ENCODE measurements around the gene SLC4A3.
"Not testable (repeated sequence)": the region's sequence is repeated elsewhere in the genome, so short reads cannot be mapped to it uniquely, and the experiment has no call there.

SLC4A3 gene

DNA sequence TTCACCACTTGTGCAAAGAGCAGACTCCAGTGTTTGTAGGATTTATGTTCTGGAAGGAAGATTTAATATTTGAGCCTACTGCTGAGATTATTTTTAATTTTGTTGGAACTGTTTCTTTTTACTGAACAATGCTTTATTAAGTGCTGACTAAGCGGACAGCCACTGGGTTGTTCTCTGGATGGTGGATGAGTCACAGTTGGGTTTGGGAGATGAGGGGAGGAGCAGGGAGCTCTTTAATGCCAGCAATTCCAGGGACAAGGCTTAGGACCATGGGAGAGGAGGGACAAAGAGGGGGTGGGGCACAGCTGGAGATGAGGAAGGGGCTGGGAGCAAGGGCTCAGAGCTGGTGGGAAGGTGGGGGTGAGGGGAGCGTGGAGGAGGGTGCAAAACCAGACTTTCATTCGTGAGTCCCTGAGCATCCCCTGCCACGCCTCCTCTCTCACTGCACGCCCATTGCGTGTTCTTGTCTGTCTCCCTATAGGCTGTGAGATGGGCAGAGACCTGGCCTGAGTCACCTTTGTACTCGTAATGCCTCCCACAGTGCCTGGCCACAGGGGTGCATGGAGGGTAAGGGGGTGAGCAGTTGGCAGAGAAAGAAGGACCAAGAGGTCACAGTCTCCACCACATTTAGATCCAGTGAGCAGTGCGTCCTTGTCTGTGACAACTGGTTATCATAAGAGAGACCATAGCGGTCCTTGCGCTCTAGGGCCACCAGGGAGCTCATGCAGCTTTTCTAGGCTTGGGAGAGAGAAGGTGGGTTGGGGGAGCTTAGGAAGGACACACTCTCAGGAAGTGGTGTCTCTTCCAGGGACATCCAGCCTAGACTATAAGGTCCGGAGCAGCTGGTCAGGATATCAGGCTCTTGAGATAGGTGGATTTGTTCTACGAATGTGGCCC lies 18.4 kb downstream of the SLC4A3 start:
- DNase-seq (ENCODE audit: low read depth), result no peak

- DNase-seq (ENCODE audit: low read depth), result no peak
Measured at GRCh38 chr2:219648176-219648575, 20.7 kb downstream of the SLC4A3 start.

- no peak for DNase-seq (ENCODE audit: low read depth)
Measured at GRCh38 chr2:219648963-219649362, 21.5 kb downstream of the SLC4A3 start.

DNA sequence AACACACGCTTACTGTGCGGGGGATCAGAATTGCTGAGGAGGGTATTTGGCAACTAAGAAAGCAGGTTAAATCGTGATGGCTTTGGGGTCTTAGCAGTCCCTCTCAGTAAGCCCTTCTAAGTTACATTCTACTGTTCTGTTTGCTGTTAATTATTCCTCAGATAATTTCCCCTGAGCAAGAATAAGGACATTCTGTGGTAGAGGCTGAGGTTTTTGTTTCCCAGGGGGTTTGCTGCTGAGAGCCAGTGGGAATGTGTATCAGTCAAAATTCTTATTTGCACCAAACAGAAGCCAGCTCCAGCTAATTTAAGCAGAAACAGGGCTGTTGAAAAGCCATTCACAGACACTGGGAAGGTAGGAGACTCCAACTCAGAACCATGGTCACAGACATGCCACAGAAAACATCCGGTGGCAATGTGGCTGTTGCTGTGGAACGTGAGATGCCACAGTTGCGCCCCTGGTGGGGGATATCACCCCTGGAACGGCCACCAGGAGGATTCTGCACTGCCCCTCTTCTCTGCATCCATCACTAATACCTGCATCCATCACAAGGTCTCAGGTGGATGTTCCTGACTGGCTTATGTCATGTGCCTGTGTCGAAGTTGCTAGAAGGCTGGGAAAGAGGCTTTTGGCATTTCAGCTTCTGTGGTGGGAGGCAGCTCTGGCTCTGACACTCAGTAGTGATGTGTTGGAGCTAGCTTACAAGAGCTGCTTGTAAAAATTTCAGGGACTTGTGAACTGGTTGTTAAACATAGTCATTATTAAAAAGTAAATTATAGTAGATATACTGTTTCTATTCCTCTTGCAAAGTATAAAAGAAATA lies 23.2 kb downstream of the SLC4A3 start:
- no peak for DNase-seq (ENCODE audit: low read depth)

- not testable (repeated sequence) for DNase-seq (ENCODE audit: low read depth)
Measured at GRCh38 chr2:219651656-219652055, 24.2 kb downstream of the SLC4A3 start.

DNA sequence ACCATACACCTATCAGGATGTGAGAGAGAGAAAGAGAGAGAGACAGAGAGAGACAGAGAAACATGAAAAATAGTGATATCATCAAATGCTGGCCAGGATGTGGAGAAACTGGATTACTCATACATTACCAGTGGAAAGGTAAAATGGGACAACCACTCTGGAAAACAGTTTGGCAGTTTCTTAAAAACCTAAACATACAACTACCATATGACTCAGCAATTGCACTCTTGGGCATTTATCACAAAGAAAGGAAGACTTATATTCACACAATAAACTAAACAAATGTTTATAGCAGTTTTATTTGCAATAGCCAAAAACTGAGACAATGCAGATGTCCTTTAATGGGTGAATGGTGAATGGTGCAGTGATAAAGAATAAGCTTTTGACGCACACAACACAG lies 29.1 kb downstream of the SLC4A3 start:
- no peak for DNase-seq (ENCODE audit: low read depth)

DNA sequence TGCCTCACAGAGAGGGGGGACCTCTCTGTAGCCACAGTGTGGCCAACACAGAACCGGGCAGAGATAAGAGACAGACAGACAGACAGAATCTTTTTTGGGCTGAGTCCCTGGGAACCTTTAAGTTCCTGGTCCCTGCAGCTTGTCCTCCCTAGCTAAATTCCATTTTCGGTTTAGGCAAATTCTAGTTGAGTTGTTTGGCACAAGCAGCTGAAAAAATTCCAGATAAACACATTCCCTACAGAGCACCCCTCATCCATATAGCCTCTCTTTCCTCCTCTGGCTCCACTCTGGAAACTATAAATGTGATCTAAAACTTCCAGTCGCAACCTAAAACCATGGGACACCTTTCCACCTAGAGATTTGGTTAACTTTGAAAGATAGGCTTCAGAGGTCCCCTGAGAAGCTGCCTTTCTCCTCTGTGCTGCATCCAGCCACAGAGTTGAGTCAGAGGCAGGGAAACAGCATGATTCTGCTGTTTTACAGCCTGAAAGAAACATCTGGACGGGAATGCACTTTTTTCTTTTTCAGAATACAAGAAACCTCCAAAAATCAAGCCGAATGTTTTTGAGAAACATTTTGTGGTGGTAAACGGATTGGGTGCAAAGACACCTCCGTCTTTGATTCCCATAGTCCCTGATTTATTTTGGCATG lies 30.9 kb downstream of the SLC4A3 start:
- DNase-seq (ENCODE audit: low read depth), result no peak

- no peak for DNase-seq (ENCODE audit: low read depth)
Measured at GRCh38 chr2:219658874-219659273, 31.4 kb downstream of the SLC4A3 start.

DNA sequence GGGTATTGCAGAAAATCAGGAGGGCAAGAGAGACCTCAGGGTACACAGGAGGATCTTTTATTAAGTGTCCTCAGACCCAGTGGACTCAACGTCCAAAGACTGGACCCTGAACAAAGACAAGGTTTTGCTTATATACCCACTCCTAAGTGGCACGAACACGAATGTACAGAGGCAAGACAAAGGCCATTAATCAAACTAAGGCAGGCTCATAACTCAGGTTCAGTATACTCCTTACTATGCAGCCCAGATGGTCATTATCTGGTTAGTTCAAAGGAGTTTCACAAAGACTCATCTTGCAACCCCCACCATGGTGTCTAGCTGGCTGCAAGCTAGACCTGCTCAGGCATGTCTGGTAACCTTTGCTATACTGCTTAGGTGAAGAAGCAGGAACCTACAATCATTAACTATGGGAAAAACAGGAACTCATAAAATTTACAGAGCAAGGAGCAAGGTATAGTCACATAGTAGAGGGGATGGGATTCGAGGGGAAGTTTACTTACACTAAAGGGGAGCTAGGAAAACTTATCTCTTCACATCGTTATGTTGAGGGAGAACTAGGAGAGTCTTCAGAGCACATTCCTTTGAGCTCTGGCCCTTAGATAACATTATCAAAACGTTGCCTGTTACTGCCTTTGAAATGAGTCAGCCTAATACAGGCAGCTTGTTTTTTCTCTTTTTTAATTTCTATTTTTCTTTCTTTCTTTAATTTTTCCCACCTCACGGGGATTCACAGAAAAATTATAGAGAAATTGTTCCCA lies 33.9 kb downstream of the SLC4A3 start:
- DNase-seq (ENCODE audit: low read depth), result no peak

- no peak for DNase-seq (ENCODE audit: low read depth)
Measured at GRCh38 chr2:219661955-219662395, 34.5 kb downstream of the SLC4A3 start.

DNA sequence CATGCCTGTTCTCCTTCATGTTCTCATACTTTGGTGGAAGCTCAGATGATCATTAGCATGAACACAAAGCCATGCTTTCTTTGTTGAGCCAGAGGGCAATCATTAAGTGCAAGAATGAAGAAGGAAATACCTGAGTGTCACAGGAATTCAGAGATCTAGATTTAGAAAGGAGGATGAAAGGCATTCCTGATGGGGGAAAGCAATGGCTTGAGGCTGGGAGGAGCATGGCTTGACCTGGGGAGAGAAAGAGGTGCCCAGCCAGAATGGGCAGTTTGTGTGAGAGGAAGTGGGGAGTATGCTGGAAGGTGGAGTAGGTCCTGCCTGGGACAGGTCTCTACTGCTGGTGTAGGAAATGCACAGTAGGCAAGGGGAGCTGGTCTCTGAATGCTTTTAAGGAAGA lies 35.1 kb downstream of the SLC4A3 start:
- no peak for DNase-seq (ENCODE audit: low read depth)

DNA sequence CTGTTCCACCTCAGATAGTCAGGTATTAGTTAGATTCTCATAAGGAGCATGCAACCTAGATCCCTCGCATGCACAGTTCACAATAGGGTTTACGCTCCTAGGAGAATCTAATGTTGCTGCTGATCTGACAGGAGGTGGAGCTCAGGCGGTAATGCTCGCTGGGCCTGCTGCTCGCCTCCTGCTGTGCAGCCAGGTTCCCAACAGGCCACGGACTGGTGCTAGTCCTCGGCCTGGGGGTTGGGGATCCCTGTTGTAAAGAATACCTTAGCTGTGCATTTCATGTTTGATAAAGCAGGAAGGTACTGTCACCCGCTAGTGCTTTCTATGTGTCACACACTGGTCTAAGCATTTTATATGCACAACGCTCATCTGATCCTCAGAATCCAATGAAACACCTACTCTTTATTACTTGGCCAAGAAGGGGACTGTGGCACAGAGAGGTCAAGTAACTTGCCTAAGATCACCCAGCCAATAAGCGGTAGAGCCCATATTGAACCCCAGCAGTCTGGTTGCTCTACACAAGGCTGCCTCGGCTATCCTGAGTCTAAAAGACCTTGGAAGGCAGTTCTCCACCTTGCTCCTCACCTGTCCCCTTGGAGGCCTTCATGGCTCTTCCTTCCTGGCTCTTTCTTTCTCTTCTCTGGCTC lies 35.8 kb downstream of the SLC4A3 start:
- DNase-seq (ENCODE audit: low read depth), result no peak

- DNase-seq (ENCODE audit: low read depth), result no peak
Measured at GRCh38 chr2:219664041-219664440, 36.6 kb downstream of the SLC4A3 start.

- DNase-seq (ENCODE audit: low read depth), result no peak
Measured at GRCh38 chr2:219664944-219665343, 37.5 kb downstream of the SLC4A3 start.

DNA sequence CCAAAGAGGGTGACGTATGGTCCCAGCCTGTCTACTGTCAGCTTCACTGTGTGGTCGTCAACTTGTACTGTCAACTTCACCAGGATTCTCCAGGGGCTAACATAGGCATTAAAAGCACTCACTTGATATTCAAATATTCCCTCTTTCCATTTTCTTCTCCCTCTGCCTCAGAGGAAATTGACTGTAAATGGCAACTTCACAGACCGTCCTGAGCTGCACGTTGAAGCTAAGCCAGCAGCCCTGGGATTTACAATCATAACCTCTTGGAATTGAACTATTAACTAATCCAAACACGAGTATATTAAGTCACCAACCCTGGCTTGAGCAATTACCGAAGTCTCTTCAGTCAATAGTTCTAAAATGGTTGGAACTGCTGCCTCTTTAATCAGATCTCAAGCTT lies 38.5 kb downstream of the SLC4A3 start:
- no peak for DNase-seq (ENCODE audit: low read depth)

DNA sequence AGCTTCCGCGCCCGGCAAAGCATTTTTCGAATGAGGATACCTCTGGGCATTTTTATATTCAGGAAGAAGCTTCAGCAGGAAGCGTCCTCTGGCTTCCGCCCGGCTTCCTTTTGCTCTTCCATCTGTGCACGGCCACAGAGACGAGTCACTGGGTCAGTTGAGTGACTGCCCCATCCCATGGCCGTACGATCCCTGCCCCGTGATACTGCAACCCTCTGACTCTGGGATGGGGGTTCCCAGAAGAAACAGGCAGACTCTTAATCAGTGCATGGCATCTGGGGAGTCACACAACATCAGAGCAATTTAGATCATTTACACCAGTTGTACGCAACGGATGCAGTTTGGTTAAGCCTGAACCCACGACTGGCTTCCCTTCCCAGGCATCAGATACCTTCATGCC lies 40.9 kb downstream of the SLC4A3 start:
- DNase-seq (ENCODE audit: low read depth), result no peak

DNA sequence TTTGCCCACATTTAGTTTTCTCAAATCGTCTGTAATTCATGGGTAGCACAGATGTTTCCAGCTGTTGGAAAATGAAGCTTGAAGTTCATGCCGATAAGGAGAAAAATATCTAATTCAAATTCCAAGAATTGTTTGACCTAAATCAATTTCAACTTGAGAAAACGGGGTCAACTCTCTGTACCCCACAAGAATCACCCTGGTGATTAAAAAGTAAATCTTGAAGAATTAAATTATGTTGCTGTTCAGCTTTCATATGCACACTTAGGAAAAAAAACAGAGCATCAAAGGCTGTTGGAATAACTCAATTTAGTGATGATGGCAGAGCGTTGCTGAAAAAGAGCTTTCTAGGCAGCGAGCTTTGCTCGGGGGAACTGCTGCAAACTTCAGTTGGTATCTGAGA lies 43.0 kb downstream of the SLC4A3 start:
- no peak for DNase-seq (ENCODE audit: low read depth)

DNA sequence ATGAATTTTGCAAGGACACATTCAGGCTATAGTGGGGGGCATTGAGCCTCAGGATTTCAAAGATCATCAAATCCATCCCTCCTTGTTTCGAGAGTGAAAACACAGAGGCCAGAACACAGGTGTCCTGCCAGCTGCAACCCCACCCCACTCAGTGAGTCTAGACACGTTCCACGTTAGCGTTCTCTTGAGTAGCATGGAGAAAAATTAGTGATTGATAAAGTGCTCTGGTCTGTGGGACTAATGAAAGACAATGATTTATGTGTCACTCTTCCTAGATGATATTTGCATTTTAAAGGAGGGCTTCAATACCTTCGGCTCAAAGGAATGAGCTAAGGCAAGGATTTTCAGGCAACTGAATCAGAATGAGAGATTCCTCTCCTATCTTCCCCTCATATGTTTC lies 43.8 kb downstream of the SLC4A3 start:
- DNase-seq (ENCODE audit: low read depth), result no peak

- DNase-seq (ENCODE audit: low read depth), result no peak
Measured at GRCh38 chr2:219672406-219672805, 45.0 kb downstream of the SLC4A3 start.

- no peak for DNase-seq (ENCODE audit: low read depth)
Measured at GRCh38 chr2:219675221-219675620, 47.8 kb downstream of the SLC4A3 start.

GRCh38 chr2:219676586-219676985 lies 49.2 kb downstream of the SLC4A3 start:
- DNase-seq (ENCODE audit: low read depth), result no peak
